NCI-H2227 treated with DMSO at 0.1 percent for 48 hours (cell line): ENCODE data around the gene DPEP1.
"Not testable (repeated sequence)": the region's sequence is repeated elsewhere in the genome, so short reads cannot be mapped to it uniquely, and the experiment has no call there.

Source experiments
- DNase-seq: peaks from one replicate; lab custom pipeline; 2025; lab: John Stamatoyannopoulos, UW

Gene DPEP1

GRCh38 chr16:89577055-89577759 lies 36.2 kb upstream of the DPEP1 start:
- no peak for DNase-seq

GRCh38 chr16:89579351-89579750 lies 34.1 kb upstream of the DPEP1 start:
- DNase-seq: no peak

- no peak for DNase-seq
Measured at GRCh38 chr16:89581045-89581695, 32.3 kb upstream of the DPEP1 start.

GRCh38 chr16:89581861-89582563 lies 31.4 kb upstream of the DPEP1 start:
- no peak for DNase-seq

- no peak for DNase-seq
Measured at GRCh38 chr16:89582614-89583196, 30.7 kb upstream of the DPEP1 start.

- DNase-seq: no peak
Measured at GRCh38 chr16:89583197-89583894, 30.1 kb upstream of the DPEP1 start.

- DNase-seq: no peak
Measured at GRCh38 chr16:89583895-89584644, 29.4 kb upstream of the DPEP1 start.

- DNase-seq: no peak
Measured at GRCh38 chr16:89584768-89585549, 28.5 kb upstream of the DPEP1 start.

- no peak for DNase-seq
Measured at GRCh38 chr16:89586218-89586617, 27.2 kb upstream of the DPEP1 start.

- no peak for DNase-seq
Measured at GRCh38 chr16:89586853-89587252, 26.6 kb upstream of the DPEP1 start.

GRCh38 chr16:89587676-89588075 lies 25.8 kb upstream of the DPEP1 start:
- not testable (repeated sequence) for DNase-seq

GRCh38 chr16:89588413-89589109 lies 24.9 kb upstream of the DPEP1 start:
- DNase-seq: no peak

GRCh38 chr16:89589241-89589926 lies 24.1 kb upstream of the DPEP1 start:
- no peak for DNase-seq

- DNase-seq: no peak
Measured at GRCh38 chr16:89593841-89594240, 19.6 kb upstream of the DPEP1 start.

- no peak for DNase-seq
Measured at GRCh38 chr16:89595330-89596060, 17.9 kb upstream of the DPEP1 start.

GRCh38 chr16:89596061-89596689 lies 17.3 kb upstream of the DPEP1 start:
- DNase-seq: no peak

- DNase-seq: no peak
Measured at GRCh38 chr16:89596957-89597649, 16.3 kb upstream of the DPEP1 start.

- peak; percentile 18 for DNase-seq
Measured at GRCh38 chr16:89598199-89598598, 15.2 kb upstream of the DPEP1 start.
